Activated naive CD4-positive, alpha-beta T cell (primary cell): ENCODE measurements around the gene ERC2.

Experiments used
- DNase-seq, 4 experiments: peaks; one replicate each; lab custom pipeline; 2025; lab: John Stamatoyannopoulos, UW

Gene ERC2

GRCh38 chr3:55588146-55588765, 880.0 kb downstream of the ERC2 start:
- no peak for DNase-seq

- no peak for DNase-seq
These were observed 882.4 kb downstream of the ERC2 start for GRCh38 chr3:55585856-55586255.

GRCh38 chr3:55584716-55585368, 883.4 kb downstream of the ERC2 start:
- DNase-seq, result no peak

- no peak for DNase-seq
These were observed 884.2 kb downstream of the ERC2 start for GRCh38 chr3:55584030-55584429.

GRCh38 chr3:55583475-55583874, 884.8 kb downstream of the ERC2 start:
- DNase-seq, result no peak

- no peak for DNase-seq
These were observed 888.8 kb downstream of the ERC2 start for GRCh38 chr3:55579496-55579895.

- DNase-seq, result no peak
These were observed 891.5 kb downstream of the ERC2 start for GRCh38 chr3:55576621-55577388.

- DNase-seq, result no peak
These were observed 893.6 kb downstream of the ERC2 start for GRCh38 chr3:55574671-55575070.

- no peak for DNase-seq
These were observed 895.5 kb downstream of the ERC2 start for GRCh38 chr3:55572816-55573215.

GRCh38 chr3:55571913-55572312, 896.4 kb downstream of the ERC2 start:
- DNase-seq, result no peak

GRCh38 chr3:55571216-55571813, 897.0 kb downstream of the ERC2 start:
- DNase-seq, result no peak

GRCh38 chr3:55570271-55570711, 898.0 kb downstream of the ERC2 start:
- no peak for DNase-seq

GRCh38 chr3:55569033-55569599, 899.2 kb downstream of the ERC2 start:
- DNase-seq, result no peak

GRCh38 chr3:55567615-55568014, 900.7 kb downstream of the ERC2 start:
- DNase-seq, result no peak

GRCh38 chr3:55567121-55567520, 901.1 kb downstream of the ERC2 start:
- DNase-seq, result no peak

GRCh38 chr3:55565521-55565920, 902.7 kb downstream of the ERC2 start:
- no peak for DNase-seq

- DNase-seq, result no peak
These were observed 903.5 kb downstream of the ERC2 start for GRCh38 chr3:55564726-55565125.

GRCh38 chr3:55562700-55563099, 905.6 kb downstream of the ERC2 start:
- no peak for DNase-seq

GRCh38 chr3:55559500-55560423, 908.5 kb downstream of the ERC2 start:
- no peak for DNase-seq

- DNase-seq, result no peak
These were observed 910.0 kb downstream of the ERC2 start for GRCh38 chr3:55558316-55558715.

- DNase-seq, result no peak
These were observed 910.7 kb downstream of the ERC2 start for GRCh38 chr3:55557549-55557948.
